ENCODE data around the gene ZNRF3.

DNA sequence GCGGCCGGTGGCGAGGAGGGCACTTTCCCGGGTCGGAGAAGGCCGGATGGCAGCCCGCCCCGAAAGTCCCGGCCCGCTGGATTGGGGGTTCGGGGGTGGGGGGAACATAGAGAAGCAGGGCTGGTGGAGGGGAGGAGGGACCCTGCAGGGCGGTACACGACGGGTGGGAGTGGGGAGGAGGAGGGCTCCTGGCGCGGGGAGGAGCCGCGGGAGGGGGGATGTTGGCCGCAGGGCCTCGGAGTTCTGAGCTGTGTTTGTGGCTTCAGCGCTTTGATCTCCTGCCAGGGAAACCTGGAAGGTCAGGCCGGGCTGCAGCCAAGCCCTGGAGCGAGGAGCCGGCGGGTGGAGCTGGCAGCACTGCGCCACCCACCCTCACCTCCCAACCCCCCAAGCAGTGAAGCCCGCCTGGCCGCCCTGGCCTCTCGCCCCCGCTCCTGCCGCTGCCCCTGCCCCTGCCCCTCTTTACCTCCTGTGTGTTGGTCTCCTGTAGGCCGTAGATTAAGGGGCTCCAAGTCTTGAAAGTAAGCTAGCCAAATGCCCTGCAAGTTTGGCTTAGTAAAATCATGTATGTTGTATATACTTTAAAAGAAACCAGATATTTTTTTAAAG is 147.3 kb downstream of the ZNRF3 start:
- no peak for TF ChIP-seq POLR2A (IDR thresholded peaks at IDR 0.05; ENCODE audit: low read depth, low read length)
- no peak for TF ChIP-seq SPI1 (IDR thresholded peaks at IDR 0.05; ENCODE audit: low read depth, low read length)
- no peak for TF ChIP-seq POLR2AphosphoS5 (IDR thresholded peaks at IDR 0.05; ENCODE audit: low read depth, low read length)
- no peak for TF ChIP-seq TAF1 (IDR thresholded peaks at IDR 0.05; ENCODE audit: low read depth, low read length)
- TF ChIP-seq PAX5 (IDR thresholded peaks at IDR 0.05; ENCODE audit: insufficient read depth, low read length, severe bottlenecking) = no peak
